SK-N-MC (cell line): ENCODE measurements around the gene PCYT2.

Source experiments
- DNase-seq: peaks from one replicate; pipeline ENCODE4 v3.0.0-alpha.2; 2011; ENCODE audit warnings: low read depth, low spot score
- H3K27ac ChIP-seq: fragments of 200-600 bp; sonication (generic); 2 replicates; pipeline ENCODE4 v1.5.1; 2016; ENCODE audit warnings: mixed run types
- H3K36me3 ChIP-seq: fragments of 200-600 bp; sonication (generic); 2 replicates; pipeline ENCODE4 v1.6.1; 2017; ENCODE audit warnings: antibody characterized with exemption, low read length, mixed read lengths; ENCODE audit not compliant: insufficient read depth
- H3K4me3 ChIP-seq: fragments of 200-600 bp; sonication (generic); 2 replicates; pipeline ENCODE4 v1.5.1; 2016
- H3K9ac ChIP-seq: fragments of 200-600 bp; sonication (generic); 2 replicates; pipeline ENCODE4 v1.8.0; 2017; ENCODE audit warnings: mixed run types, mixed read lengths; ENCODE audit not compliant: insufficient read length
- H3K9me3 ChIP-seq: fragments of 200-600 bp; sonication (generic); 2 replicates; pipeline ENCODE4 v1.6.1; 2017; ENCODE audit warnings: low read depth, mild to moderate bottlenecking, antibody characterized with exemption, low read length, moderate library complexity, mixed read lengths
- EZH2 ChIP-seq: fragments of 200-600 bp; sonication (generic); IDR thresholded peaks from one replicate; pipeline ENCODE4 v1.6.1; 2017; ENCODE audit warnings: antibody characterized with exemption
- FOXP2 ChIP-seq: optimal IDR thresholded peaks from 2 replicates; pipeline ENCODE3; 2011; ENCODE audit warnings: mild to moderate bottlenecking, moderate library complexity; ENCODE audit not compliant: insufficient read depth; ENCODE audit errors: extremely low read length, control extremely low read depth
- POLR2AphosphoS5 ChIP-seq: IDR thresholded peaks from 2 replicates; pipeline ENCODE4 v1.6.1; 2012; ENCODE audit warnings: mild to moderate bottlenecking, low read depth, low read length, borderline replicate concordance

PCYT2 gene

GRCh38 chr17:81906476-81907218 is 4.6 kb downstream of the PCYT2 start:
- no peak overlapping the region for H3K4me3 ChIP-seq
- no peak overlapping the region for H3K9ac ChIP-seq
- no peak for DNase-seq
- H3K9me3 ChIP-seq = no peaks in the 10 kb centered on the region
- TF ChIP-seq EZH2 (no peak), FOXP2 (no peak), POLR2AphosphoS5 (no peak)
- no peak overlapping the region for H3K27ac ChIP-seq
- H3K36me3 ChIP-seq = no peaks in the 10 kb centered on the region

DNA sequence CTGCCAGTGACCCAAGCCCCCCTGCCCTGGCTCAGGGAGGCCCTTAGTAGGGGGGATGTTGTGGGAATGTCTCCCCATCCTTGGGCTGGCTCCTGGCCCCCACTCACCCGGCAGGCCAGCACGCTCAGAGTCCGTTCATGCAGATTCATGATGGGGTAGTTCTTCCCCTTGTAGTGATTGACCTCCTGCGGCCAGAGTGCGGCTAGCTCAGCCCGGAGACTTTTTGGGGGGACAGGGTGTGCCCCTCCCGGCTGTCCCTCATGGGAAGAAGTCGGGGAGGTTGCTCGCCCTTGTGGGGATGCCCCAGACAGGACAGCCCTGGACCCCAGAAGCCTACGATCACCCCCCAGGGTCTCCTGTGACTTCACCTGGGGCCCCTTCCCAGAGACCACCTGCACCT is 5.2 kb downstream of the PCYT2 start:
- Histone ChIP-seq H3K27ac (no peak overlapping the region), H3K36me3 (no peaks in the 10 kb centered on the region), H3K9ac (no peak overlapping the region), H3K9me3 (no peaks in the 10 kb centered on the region), H3K4me3 (no peak overlapping the region)
- TF ChIP-seq EZH2 = no peak
- TF ChIP-seq POLR2AphosphoS5 = no peak
- TF ChIP-seq FOXP2 = no peak
- no peak for DNase-seq

DNA sequence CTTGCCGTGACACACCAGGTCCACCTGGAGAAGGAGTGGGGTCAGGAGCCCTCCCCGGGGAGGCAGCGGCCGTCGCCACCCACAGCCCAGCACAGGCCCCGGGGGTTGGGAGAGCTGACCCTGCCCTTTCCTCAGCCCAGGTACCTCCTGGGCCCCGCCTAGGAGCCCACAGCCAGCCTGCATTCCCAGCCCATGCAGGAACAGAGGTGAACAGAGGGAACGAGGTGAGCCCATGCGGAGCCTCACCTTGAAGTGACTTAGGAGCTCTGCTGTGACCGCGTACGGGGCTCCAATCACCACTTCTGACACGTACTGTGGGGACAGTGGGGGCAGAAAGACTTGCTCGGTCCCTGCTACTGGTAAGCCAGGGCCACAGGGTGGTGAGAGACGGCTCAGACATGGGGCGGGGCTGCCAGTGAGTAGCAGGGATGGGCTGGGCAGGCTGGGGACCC is 5.7 kb downstream of the PCYT2 start:
- H3K36me3 ChIP-seq = no peaks in the 10 kb centered on the region; the same call in 1 of the 2 replicates

GRCh38 chr17:81904600-81905423 is 6.4 kb downstream of the PCYT2 start:
- no peaks in the 10 kb centered on the region for H3K9me3 ChIP-seq
- no peak for DNase-seq
- H3K27ac ChIP-seq = no peak overlapping the region
- TF ChIP-seq FOXP2 (no peak), EZH2 (no peak), POLR2AphosphoS5 (no peak)
- peaks cover 3% of the 10 kb centered on the region; the same call in 1 of the 2 replicates for H3K36me3 ChIP-seq
- H3K9ac ChIP-seq = no peak overlapping the region
- H3K4me3 ChIP-seq = no peak overlapping the region

More for the DNA sequence above, 5.7 kb downstream of the PCYT2 start:
- H3K27ac ChIP-seq = no peak overlapping the region
- TF ChIP-seq POLR2AphosphoS5 (no peak), EZH2 (no peak), FOXP2 (no peak)
- DNase-seq = no peak
- H3K4me3 ChIP-seq = no peak overlapping the region
- no peak overlapping the region for H3K9ac ChIP-seq
- H3K9me3 ChIP-seq = no peaks in the 10 kb centered on the region

DNA sequence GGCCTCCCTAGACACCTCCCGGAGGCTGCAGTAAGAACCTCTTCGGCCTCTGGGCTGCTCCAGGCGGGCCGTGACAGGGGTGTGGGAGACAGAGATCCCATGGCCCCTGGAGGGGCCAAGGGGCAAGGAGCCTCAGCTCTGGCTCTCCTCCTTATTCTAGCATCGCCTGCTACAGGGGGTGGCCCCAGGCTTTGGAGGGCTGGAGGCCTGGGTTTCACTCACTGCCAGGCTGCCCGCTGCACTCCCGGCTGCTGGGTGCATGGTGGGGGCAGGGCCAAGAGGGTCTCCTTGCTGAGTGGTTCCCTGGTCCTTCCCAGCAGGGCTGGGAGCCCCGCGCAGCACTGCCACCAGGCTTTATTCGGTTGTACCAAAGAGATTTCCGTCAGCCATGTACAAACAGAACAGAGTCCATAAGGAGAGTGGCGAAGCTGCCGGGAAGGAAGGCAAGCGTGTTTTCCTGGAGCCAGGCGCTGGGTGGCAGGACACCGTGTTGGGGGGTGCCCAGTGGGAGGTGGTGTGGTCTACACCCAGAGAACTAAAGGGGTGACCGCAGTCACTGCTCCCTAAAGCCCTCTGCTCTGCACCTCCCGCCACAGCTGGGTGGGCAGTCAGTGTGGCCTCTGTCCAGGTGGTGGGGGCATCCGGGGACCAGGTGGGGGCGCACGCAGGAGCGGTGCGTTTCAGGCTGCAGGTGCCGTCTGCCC is 7.2 kb downstream of the PCYT2 start:
- Histone ChIP-seq H3K4me3 (no peak overlapping the region), H3K36me3 (peaks cover 3% of the 10 kb centered on the region; the same call in 1 of the 2 replicates), H3K9me3 (no peaks in the 10 kb centered on the region), H3K9ac (no peak overlapping the region), H3K27ac (no peak overlapping the region)
- no peak for TF ChIP-seq FOXP2
- TF ChIP-seq EZH2 = no peak
- TF ChIP-seq POLR2AphosphoS5 = no peak
- DNase-seq = no peak

- Histone ChIP-seq H3K4me3 (no peak overlapping the region), H3K27ac (no peak overlapping the region), H3K9me3 (no peaks in the 10 kb centered on the region), H3K36me3 (peaks cover 6% of the 10 kb centered on the region; the same call in 1 of the 2 replicates), H3K9ac (no peak overlapping the region)
- TF ChIP-seq FOXP2 (no peak), EZH2 (no peak), POLR2AphosphoS5 (no peak)
- no peak for DNase-seq
Observed at GRCh38 chr17:81903415-81903831, 7.8 kb downstream of the PCYT2 start.

DNA sequence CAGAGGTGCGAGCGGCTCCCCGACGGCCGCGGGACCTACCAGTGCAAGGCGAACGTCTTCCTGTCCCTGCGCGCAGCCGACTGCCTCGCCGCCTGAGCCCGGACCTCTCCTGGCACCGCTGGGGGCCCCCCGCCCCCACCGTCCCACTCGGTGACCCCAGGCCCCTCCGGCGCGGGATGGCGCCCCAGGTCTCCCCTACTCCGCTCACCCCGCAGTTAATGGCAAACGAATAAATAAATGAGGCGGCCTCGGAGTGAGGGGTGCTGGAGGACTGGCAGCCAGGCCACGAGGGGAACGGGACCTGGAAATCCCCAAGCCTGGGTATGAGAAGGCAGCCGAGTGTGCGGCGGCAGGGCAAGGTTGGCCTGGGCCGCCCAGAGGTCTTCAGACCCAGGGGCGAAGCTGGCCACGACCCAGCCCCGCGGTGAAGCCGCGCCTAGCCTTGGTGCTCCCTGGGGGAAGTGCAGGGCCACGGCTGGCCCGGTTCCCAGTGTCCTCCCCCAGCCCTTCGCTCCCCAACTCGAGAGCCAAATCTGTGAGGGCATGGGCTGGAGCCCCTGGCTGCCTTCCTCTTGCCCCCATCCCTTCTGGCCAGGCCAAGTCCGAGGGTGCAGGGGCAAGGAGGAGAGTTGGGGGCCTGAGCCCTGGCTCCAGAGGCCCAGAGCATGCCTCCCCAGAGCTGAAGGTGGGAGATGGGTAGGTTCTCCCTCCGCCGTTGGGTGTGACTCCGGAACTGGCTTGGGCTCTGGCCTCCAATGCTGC is 8.4 kb downstream of the PCYT2 start:
- H3K36me3 ChIP-seq = peaks cover 6% of the 10 kb centered on the region; the same call in 1 of the 2 replicates
- no peak overlapping the region for H3K9ac ChIP-seq
- DNase-seq = no peak
- no peak overlapping the region for H3K27ac ChIP-seq
- no peaks in the 10 kb centered on the region for H3K9me3 ChIP-seq
- H3K4me3 ChIP-seq = no peak overlapping the region
- TF ChIP-seq EZH2 (no peak), POLR2AphosphoS5 (no peak), FOXP2 (no peak)
